GM12873 (cell line): ENCODE measurements around the gene C16orf74.

Experiments used
- CTCF ChIP-seq: IDR thresholded peaks from 2 replicates; pipeline ENCODE4 v1.5.1; 2012; ENCODE audit warnings: low read depth, mild to moderate bottlenecking, moderate library complexity, low read length, control low read depth; ENCODE audit not compliant: insufficient read depth; ENCODE audit errors: missing control alignments

C16orf74 gene

GRCh38 chr16:85674828-85675227 is 76.1 kb downstream of the C16orf74 start:
- TF ChIP-seq CTCF, result no peak

GRCh38 chr16:85674418-85674755 is 76.5 kb downstream of the C16orf74 start:
- no peak for TF ChIP-seq CTCF

- no peak for TF ChIP-seq CTCF
Measured at GRCh38 chr16:85673529-85674417, 77.1 kb downstream of the C16orf74 start.

GRCh38 chr16:85670840-85671239 is 80.1 kb downstream of the C16orf74 start:
- TF ChIP-seq CTCF, result no peak

- TF ChIP-seq CTCF, result no peak
Measured at GRCh38 chr16:85668676-85669424, 82.0 kb downstream of the C16orf74 start.

- TF ChIP-seq CTCF, result no peak
Measured at GRCh38 chr16:85667841-85668413, 83.0 kb downstream of the C16orf74 start.

- no peak for TF ChIP-seq CTCF
Measured at GRCh38 chr16:85667261-85667660, 83.6 kb downstream of the C16orf74 start.
